Fibroblast of lung (primary cell): Measurements from ENCODE around the gene C10orf90.

Source experiments
- CTCF ChIP-seq, 2 donors: IDR thresholded peaks in 1 of 2; conservative IDR thresholded peaks in 1 of 2; 1 replicate in 1 of 2; 2 replicates in 1 of 2; pipeline ENCODE4 v1.5.1; 2011 to 2012; ENCODE audit warnings: low read length in 2 of 2, control low read depth in 1 of 2, inconsistent platforms in 1 of 2, low read depth in 1 of 2, mild to moderate bottlenecking in 1 of 2
- EZH2 ChIP-seq: IDR thresholded peaks from 2 replicates; pipeline ENCODE4 v1.5.1; 2012; ENCODE audit warnings: low read length, control low read depth, mild to moderate bottlenecking; ENCODE audit errors: missing control alignments

GRCh38 chr10:126639084-126639483 lies 31.4 kb downstream of the C10orf90 start:
- TF ChIP-seq CTCF (conservative IDR thresholded peaks at IDR 0.05 in 1 of 2, IDR thresholded peaks at IDR 0.05 in 1 of 2; ENCODE audit: low read depth in 1 of 2, low read length in 2 of 2), result no peak
- TF ChIP-seq EZH2, result no peak
